NCI-H1105 (cell line): Measurements from ENCODE around the gene ZBTB7C.

Experiments
- DNase-seq: peaks from one replicate; lab custom pipeline; 2025; lab: John Stamatoyannopoulos, UW

ZBTB7C gene

DNA sequence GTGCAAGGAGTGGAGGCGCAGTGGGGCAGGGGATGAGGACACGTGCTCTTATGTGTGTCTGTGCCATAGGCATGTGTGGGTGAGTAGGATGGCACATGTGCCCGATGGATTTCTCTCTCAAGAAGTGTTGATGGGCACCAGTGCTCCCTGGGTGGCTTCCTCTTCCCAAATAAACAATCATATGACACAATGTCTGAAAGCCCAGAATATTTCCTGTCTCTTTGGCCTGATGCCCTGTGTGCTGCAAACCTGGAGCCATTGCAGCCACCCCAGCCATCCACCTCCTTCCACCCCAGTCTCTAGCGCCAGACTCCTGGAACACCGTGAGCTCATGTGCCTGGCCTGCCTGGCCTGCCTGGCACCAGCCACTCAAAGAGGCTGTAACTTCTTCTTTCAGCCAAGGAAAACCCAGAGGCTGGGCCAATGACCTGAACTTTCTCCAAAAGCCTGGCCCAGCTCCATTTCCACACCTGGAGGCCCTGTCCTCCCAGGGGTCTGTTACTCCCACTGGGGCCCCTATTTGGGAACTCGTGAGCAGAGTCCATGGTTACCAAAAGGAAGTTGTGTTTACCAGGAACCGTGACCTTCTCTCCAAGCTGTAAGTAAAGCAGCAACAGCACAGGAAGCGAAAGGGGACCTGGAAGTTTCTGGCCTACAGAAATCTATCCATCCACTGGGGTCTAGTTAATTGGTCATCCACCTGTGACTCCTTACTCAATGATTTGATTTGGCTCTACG, 9.5 kb upstream of the ZBTB7C start:
- no peak for DNase-seq

DNA sequence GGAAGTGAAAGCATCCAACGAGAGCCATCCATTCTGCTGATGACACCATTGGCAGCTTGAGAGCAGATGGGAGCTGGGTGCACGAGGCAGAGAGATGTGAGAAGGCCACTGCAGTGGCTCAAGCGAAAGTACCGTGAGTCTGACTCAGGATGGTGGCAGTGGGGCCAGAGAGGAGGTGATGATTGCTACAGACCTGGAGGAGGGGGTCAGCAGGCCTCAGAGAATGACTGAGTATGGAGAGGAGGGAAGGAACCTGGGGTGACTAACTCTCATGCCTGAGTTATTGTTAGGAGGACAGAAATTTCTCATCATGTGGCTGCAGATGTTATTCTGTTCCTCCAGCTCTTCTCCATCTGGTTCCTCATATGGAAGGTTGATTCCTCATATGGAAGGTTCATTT, 8.8 kb upstream of the ZBTB7C start:
- no peak for DNase-seq

DNA sequence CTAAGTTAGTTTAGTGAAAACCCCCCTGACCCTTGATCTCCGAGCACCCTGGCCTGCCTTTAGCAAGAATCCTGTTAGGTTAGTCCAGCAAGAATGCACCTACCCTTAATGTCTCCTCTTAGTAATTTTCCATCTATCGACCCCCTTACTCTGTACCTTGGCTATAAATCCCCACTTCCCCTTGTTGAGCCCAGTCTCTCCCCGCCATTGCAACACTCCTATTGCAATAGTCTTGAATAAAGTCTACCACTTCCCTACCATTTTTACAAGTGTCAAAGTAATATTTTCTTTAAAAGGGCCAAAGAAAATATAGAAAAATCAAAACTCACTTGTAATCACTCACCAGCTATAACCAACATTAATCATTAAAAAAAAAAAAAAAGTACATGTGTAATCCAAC, 4.2 kb upstream of the ZBTB7C start:
- DNase-seq, result no peak

DNA sequence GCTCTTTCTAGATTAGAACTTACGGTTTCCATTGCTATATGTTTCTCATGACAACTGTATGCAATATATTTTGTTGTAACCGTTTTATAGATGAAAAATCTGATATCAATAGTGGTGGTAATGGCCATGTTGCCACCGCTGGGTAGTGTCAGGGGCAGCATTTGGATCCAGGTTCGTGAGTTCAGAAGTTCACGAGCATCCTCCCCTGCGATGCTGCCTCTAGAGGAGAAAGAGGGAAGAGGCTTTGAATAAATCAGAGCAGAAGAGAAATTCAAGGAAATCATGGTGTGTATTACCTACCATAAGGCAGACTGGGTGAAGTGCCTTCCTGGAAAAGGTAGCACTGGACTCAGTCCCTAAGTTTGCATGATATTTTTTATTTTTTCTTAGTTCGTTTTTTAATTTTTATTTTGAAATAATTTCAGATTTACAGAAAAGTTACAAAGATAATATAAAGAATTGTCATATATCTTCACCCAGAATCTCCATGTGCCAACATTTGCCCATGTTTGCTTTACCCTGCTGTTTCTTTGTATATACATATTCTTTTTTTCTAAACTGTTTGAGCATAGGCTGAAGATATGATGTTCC, 3.3 kb upstream of the ZBTB7C start:
- peak; percentile 57 for DNase-seq

DNA sequence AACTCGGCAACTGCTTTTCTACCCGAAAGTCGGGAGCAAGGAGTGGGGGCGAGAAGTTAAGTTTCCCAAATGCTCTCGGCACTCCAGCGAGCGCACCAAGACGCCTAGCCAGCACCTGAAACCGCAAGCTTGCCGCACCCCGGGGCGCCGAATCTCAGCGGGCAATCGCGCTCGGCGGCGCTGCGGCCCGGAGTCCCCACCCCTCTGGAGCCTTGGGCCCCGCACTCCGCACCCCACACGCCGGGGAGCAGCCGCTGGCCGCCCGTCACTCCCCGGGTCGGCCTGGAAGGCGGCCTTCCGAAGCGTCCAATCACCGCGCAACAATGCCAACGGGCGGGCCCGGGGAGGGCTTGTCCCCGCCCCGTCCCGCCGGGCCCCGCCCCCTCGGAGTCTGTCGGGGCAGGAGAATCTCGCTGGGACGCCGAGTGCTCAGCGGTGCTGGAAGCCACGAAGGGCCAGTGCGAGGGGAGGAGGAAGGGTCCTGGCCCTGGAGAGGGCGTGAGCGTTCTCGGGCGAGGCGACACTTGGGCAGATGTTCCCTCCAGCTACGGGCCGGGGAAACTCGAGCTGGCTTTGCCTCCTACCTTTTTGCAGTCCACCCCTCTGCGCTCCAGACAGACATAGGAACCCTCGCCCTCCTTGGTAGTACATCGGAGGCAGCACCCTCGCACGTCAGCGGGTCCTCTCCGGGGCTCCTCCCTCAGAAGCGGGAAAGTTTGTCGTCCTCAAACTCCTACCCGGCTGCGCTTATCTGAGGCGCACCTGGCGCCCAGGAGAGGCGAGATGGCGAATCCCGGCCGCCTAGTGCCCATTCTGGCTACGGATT, 1.1 kb upstream of the ZBTB7C start:
- peak; percentile 83 for DNase-seq

DNA sequence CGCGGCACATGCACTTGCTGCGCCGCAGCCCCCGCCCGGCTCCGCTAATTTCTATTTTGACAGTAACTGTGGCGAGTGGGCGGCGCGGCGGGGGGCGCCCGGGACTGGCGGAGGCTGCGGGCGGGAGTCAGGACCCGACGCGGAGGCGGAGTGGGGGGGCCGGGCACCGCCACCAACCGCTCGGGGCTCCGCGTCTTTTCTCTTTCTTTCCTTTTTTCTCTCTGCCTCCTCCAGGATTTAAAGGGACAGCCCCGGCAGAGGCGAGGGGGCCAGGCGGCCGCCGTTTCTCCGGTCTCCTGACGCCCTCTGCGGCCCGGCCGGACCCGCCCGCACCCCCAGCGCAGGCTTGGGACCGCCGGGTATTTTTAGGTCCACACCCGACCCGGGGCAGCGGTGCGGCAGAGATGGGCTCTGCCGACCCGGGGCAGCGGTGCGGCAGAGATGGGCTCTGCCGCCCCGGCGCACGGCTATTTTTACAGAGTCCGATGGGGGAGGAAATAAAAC, 460 bp upstream of the ZBTB7C start:
- peak; percentile 21 for DNase-seq

DNA sequence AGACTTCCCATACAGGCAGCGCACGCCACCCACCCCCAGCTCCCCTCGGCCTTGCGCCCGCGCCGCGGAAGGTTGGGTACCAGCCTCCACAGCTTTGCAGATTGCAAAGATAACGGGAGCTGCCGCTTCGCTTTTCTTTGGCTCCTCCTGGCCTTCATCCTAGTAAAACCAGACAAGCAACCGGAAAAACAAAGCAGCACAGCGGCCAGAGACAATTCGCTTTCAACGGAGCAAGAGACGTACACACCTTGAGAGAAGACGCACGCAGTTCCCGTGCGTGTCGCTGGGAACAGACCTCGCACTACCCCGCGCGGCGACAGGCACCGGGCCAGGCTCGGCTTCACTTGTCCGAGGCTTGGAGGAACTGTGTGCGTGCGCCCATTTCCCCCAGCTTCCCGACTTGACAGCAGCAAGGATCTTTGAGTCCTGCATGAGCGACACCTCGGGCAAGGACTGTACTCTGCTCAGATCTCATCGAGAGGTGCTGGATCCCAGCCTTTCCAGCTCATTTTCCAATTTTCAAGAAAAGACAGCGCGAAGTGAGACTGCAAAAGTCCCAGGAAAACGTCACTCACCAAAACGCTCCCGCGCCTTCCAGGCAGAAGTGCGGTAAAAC, 964 bp downstream of the ZBTB7C start:
- DNase-seq, result no peak

DNA sequence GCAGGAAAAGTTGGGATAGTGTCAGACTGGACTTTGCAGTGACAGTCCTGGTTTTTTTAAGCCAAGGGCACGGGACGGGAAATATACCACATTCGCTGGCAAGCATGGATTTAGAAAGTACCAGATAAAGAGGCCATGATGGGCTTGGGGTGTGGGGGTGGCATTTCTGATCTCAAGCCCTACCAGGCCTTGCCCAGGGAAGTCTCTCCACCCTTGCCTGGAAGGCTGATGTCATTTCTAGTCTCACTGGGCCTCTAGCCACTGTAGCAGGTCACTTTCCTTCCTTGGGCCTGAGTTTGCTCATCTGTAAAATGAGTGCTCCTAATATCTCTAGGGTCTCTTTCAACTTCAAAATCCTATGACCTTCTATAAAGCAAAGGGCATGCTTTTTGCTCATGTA, 1.8 kb downstream of the ZBTB7C start:
- DNase-seq, result no peak

DNA sequence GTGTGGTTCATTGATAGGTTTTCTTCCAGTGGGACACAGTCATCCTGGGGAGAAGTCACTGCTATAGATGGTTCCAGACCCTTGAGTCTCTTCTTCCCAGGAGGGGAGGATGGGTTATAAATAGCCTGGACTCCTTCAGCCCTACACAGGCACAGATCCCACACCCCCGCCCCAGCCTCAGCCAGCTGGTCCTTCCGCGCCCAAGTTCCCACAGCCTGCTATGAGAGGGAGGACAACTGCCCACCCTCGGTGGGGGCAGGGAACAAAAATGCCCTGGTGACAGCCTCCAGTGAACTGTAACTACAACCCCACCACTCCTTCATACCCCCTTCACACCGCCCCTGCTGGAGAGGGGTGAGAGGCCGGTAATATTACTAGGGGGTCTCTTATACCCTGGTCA, 3.2 kb downstream of the ZBTB7C start:
- no peak for DNase-seq

DNA sequence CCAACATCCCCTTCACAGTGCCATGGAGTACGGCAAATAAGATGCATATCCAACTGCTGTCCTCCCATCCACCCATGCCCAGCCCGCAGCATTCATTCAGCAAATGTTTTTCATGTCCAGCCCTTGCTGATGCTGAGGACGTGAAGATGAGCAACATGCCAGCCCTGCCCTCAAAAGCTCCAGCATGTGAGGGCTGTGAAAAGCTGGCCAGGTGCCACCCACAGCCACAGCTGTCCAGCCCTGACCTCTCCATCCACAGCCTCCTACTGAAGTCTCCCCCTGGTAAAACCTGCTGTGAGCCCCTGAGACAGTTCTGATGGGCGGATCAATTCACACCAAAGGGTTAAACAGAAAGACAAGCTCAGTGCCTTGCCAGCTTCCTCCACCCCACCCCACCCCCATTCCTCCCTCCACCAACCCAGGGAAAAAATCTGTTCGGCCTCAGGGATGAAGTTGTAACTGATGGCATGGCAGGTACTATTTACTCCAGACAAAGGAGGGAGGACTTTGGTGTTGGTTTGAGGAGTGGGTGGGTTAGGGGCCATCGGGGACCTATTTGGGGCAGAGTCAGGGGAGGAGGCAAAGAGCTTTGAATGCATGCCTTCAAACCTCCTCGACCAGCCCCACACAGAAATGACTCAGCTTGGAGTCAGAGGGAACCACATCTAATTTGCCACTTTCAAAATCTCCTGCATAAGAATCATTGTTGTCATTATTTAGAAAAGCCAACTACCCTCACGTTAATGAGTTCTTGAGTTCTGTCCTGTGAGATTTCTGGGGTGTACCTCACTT, 4.3 kb downstream of the ZBTB7C start:
- no peak for DNase-seq

DNA sequence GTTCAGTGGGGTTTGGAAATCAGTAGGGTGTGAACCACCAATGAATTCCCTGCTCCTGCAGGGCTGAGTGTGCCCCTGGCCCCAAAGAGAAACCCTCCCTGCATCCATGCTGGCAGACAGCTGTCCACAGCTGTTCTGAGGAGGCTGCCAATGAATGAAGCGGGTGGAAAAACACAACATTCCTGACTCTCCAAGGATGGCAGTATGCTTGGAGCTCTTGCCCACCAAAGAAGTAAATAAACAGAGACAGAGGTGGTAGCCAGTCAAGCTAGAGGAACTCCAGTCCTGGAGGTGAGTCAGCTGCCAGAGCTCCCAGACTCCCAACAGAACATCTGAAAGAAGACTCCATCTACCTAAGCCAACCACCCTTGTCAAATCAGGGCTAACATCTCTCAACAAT, 6.2 kb downstream of the ZBTB7C start:
- no peak for DNase-seq

DNA sequence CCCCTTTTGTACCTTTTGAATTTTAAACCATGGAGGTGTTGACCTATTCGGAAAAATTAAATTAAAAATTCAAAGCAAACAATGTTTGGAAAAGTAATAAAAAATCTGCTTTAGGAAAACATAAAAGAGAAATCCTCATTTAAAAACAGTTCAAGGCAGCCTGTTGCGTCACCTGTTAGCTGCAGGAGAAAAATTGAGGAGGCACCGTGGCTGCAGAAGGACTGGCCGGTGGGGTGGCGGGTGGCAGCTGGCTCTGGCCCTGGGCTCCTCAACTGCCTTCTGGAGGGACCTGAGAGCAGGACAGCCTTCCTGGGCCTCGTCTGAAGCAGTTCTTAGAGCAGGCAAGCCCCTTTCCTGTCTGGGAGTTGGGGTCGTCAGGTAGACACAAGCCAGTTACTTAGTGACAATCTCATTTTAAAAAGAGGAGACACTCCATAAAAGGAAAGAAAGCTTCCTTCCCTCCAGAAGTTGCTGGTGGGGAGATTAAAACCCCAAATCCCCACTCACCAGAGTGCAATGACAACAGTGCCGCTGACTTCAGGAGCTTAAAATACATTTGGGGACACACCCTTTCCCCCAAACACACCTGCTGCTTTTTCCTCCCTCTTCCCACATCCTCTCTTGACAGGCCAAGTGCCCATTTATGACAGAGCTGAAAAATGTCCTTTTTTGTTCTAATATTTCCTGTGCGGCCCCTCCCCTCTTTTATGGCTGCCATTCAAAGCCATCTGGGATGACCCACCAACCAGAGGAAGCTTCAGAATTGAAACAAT, 9.7 kb downstream of the ZBTB7C start:
- no peak for DNase-seq

DNA sequence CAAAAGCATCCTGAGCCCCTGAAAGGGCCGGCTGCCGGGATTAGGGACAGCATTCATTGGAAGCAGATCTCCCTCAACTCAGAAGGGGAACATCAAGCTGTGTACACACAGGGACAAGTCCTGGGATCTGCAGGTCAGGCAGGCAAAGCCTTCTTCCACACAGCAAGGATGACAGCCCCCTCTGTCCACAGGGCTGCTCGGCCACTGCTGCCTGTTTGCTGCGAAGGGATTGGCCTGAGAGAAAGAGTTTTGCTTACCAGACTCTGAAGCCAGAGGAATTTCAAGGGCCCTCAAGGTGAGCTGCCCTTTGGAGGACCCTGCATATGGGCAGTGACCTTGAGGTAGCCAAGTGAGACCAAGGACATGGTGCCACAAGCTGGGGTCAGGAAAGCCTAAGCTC, 11.1 kb downstream of the ZBTB7C start:
- no peak for DNase-seq

DNA sequence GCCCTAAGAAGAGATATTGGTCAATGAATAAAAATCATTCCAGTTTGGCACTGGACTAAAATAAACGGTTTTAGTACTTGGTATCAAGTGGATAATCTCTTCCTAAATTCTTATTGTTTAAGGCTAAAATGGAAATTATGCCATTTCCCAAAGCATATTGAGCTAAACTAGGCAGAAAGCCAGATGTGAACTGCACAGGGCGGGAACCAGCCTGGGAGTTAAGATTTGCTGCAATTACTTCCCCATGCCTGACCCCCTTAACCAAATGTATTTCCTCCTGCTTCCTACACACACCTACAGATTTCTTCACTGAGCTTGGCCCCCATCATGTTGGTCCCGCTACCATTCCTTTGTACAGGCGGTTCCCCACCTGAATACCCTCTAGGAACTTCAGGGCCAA, 12.2 kb downstream of the ZBTB7C start:
- no peak for DNase-seq

DNA sequence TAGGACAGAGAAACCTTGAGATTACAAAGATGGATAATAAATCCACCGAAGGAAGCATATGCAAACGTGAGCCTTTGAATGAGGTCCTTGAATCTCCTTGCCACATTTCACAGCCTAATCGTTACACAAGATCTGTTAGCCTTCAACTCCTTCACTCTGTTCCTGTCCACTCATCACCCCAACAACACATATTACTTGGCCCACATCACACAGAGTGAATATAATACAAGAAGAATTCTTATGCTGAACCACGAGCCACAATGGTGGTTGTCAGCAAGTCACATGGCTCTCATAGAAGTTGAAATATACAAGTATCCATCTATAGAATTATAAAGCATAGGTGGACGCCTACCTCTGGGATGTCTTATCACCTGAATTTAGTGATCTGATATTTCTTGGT, 12.6 kb downstream of the ZBTB7C start:
- no peak for DNase-seq

DNA sequence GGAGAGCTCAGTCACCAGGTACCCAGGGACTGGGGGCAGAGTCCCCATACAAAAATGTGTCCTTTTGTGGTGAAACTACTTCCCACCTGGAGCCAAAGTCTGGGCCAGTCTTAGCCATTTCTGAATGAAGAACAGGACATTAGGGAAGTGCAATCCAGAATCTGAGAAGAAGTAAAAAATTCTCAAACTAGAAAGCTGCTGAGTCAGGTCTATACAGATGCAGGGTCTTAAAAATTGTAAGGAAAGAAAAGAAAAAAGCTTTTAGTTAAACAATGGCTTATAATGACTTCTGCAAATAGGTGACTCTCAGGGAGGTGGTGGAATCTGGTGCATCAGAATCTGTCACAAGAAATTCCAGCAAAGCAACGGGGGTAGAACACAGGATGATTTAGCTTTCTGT, 13.5 kb downstream of the ZBTB7C start:
- no peak for DNase-seq

DNA sequence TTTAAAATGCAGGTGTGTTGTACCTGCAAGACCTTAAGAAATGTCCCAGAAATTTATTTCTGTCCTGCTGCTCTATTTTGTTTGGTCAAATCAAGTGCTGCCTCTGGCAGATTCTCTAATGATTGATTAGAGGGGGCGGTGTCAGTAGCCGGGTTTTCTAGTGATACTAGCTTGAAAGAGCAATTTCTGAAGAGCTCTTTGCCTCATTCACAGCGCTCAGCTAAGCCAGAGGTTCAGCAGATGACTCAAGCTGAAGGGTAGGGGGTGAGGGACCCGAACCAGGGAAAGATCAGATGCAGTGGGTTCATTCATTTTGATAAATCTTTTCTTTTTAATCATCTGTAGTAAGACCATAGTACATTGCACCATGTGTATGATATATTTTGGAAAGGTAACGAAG, 15.0 kb downstream of the ZBTB7C start:
- no peak for DNase-seq

DNA sequence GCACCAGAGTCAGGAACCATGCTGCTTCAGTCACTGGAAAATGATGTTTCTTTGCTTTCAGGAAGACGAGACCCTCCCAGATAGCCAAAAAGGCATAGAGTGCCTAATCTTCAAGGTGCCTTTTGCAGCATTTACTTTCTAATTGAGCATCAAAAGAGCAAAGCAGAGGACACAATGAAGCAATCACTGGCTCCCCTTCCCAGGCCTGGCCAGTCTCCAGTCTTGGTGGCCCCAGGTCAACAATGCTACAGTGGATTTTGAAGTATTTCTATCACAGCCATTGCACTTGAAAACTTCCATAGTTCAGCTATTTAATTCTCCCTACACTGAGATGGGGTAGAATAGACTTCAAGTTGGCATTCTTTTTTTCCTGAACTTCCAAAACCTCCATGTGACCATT, 15.4 kb downstream of the ZBTB7C start:
- no peak for DNase-seq

DNA sequence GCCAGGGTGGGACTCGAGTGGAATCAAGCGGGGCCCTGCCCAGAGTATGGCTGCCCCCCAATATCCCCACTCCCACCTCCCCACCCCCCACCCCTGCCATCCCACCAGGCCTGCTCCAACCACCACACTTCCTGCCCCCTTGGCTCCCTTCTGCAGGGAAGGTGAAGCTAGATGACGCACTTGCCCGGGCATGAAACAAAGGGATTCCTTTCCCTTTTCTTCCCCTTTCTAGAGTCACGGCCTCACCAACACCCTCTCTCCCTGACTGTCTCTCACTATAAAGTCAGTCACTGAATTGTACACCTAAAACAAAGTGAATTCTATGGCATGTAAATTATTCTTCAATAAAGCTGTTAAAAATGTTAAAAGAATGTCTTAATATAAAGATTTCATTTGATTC, 16.0 kb downstream of the ZBTB7C start:
- DNase-seq, result no peak

DNA sequence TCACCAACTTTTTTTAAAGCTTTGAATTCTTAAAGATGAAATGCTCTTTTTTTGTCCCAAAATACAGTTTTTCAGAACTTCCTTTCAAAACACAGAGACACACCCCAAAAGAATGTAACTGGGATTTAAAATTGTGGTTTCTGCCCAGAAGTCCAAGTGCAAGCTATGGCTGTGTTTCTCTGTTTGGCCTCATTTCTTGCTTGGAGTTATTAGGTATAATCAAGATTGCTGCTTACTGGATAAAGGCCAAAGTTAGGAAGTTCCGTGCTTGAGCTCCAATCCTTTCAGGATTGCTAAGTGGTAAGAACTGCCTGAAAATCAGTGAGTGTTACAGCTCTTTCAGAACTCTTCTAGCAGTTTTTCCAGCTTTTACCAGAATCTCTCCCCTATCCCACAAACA, 16.9 kb downstream of the ZBTB7C start:
- no peak for DNase-seq

DNA sequence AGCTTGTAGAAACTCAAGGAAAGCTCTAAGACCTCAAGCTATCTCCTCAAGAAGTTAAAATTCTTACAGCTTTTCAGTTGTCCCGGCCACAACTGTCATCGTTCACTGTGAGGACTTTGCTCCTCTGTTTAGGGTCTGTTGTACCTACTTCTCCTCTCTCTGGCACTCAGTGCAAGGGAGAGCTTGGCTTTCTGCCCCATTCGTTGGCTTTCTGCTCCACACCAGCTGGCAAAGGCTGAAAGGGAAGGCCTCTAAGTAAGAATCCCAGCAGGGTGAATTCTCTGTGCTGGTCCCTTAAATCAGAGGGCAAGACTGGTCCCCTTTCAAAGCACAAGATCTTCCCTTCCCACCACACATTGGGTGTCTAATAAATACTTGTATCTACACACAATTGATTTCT, 17.3 kb downstream of the ZBTB7C start:
- no peak for DNase-seq
